GM21447 (cell line): ENCODE data around the gene DIP2B.

Experiments
- ATAC-seq: cut with Tn5 transposase; IDR thresholded peaks from one replicate; pipeline ENCODE4 v1.9.1; 2021; ENCODE audit not compliant: unreplicated experiment

The DIP2B gene

DNA sequence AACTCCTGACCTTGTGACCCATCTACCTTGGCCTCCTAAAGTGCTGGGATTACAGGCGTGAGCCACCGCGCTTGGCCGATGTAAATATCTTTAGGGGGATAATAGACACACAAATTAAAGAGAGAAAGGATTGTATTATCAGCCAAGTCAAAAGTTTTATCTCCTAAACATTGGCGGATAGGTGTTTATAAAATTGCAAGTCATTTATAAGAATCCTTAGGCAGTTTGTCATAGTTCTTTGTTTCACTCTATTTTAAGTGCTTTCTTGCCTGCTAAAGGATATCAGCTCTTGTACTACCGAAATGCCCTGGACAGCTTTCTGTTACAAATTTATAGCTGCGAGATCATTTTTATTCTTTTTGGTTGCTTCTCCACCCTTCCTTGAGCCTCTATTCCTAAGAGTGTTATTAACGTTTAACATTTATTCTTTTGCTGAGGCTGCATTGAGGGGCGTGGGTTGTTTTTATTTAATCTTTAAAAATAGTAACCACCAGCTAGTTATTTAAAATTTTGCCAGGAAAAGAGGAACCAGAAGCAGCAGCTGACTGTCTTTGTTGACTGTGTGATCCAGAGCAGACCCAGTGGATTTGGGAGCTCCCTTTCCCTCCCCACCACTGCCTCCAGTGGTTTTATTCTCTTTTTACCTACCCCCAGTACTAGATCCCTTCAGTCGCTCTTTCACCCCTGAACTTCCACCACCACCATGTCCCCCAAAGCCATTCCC is 106.4 kb downstream of the DIP2B start:
- ATAC-seq = no peak

DNA sequence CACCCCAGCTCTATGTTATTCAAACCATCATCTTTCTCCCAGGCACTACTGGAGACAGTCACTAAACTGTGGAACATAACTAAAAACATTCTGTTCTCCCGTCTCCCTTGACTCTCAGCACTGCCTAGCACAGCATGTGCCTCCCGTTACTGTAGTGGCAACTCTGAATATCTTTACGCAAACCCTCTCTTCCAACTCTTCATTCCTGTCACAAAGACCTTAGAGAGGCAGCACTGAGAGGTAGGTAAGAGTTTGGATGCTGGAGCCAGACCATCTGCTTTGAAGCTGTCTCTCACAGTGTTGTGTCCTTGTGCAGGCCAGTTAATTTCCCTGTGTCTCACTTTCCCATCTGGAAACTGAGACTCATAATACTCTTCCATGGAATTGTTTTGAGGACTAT is 108.1 kb downstream of the DIP2B start:
- no peak for ATAC-seq

DNA sequence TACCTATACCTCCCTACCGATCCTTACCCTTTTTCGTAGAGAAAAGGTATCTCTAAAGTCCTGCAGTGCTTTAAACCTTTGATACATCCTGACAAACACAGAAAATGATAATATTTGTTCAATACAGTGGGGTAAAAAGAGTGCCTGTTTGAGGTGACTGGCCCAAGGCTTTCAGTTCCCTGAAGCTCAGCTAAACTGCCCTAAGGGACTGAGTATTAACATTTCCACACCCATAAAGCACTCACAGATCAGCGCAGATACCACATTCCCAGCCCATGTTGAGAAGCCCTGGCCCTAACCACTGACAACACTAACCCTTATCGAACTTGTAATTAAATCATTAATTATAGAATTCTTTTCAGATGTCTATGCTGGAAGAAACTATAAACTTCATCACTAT is 108.7 kb downstream of the DIP2B start:
- no peak for ATAC-seq

DNA sequence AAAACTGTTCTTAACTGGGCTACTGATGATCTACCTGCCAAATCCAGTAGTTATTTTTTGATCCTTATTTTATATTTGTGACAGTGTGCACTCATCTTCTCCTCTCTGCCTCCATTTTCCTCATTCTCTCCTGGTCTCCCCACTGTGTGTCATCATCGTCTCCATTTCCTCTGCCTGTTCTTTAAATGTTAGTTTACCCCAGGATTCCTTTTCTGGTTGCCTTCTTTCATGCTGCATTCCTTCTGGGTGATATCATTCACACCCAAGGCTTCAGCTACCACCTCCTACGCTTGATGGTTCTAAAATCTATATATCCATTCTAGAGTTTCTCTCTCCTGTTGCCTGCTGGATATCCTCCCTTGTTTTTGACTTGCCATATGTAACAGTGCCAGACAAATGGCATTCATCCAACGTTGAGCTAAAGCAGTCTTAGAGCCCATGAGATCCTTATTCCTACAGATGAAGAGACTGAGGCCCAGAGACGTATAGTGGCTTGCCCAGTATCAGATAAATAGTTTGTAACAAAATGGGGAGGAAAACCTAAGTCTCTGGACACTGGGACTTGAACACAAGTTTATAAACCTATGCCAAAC is 109.5 kb downstream of the DIP2B start:
- no peak for ATAC-seq

DNA sequence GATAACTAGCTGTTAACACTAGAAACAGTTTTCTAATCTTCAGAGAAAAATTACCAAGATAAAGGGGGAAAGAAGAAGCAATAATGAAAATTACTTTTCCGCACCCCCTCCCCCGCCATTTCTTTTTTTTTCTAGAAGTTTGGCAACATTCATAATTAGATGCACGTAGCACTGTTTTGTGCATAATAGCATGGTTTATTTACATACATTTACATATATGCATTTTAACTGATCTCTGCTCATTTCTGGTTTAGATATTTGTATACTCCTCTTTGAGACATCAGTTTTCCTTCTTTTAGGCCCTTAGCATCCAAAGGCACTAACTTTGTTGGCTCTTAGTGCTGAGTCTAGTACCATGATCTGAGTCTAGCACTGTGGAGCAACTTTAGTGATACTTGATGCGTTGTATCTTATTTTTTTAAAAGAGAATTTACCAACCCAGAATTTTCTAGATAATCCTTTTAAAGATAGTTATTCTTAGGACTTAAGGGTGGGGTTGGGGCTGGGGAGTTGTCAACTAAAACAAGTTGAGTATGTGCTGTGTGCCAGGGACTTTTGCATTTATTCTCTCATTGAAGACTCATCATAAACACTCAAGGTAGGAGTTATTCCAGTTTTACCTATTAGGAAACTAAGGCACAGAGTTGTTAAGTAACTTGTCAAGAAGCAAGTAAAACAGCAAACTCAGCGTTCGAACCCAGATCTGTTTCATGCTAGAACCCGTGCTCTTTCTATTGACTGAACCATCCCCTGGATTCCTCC is 110.5 kb downstream of the DIP2B start:
- ATAC-seq = no peak

DNA sequence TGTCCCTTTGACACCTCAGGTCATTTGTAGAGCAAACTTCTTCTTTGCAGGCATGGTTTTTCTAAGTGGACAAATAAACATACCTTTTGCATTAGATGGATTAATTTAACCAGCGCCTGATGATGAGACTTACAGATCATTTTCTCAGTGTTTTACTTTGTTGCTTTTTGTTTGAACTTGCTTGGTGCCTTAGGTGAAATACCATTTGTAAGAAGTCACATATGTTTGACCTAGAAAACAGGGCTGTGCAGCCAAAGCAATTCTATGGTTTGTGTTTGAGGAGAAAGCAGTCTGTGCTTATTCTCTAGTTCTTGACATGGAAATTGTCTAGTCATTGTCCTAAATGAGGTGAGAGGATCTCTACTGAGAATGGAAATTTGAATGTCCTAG is 111.1 kb downstream of the DIP2B start:
- ATAC-seq = no peak

DNA sequence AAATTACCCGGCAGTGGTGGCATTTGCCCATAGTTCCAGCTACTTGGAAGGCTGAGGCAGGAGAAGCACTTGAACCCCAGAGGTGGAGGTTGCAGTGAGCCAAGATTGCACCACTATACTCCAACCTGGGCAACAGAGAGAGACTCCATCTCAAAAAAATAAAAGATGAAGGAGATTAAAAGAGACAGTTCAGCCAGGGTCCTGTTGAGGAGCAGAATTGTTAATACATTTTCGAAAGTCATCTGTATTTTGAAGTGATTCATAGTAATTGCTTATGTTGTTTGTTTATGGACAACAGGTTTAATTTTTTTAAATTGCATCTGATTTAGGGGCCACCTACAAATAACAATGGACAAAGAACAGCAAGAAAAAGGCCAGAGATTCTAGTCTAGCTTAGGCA is 112.9 kb downstream of the DIP2B start:
- no peak for ATAC-seq

DNA sequence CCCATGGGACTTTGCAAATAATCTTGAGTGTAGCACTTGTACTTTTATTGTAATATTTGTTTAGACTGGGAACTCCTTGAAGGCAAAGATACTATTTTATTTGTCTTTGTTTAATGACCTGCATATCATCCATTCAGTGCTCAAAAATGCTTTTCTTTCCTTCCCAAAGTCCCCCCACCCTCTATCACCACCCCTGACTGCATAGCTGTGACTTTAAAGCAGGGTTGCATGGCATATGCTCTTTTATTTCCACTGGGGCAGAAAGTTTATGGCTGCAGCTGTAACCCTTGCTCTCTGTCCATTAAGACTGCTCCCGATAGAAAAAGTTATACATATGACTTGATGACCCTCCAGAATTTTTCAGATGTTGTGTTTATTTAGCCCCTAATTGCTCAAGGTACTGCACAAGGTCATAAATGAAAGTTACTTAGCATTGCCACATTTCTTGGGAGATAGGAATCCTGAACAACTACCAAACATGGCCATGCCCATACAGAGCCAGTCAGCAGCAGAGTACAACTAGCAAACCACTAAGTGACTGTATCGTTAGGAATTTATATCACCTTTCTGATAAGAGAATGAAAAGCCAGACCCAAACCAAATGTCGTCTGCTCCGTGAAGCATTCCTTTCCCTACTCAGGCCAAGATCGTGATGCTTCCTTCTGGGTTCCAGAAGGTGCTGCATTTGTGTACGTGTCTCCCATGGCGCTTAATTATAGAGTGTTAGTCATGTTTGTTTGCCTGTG is 114.3 kb downstream of the DIP2B start:
- no peak for ATAC-seq

DNA sequence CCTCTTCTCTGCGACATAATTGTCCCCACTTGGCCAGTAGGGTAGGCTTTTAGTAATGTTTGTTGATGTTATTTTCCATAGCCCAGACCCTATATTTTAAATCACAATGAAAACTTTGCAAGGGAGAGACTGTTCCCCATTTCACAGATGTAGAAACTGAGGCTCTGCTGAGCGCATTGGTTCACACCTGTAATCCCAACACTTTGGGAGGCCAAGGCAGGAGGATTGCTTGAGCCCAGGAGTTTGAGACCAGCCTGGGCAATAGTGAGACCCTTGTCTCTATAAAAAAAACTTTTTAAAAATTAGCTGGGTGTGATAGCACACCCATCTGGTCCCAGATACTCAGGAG is 114.8 kb downstream of the DIP2B start:
- ATAC-seq = no peak

DNA sequence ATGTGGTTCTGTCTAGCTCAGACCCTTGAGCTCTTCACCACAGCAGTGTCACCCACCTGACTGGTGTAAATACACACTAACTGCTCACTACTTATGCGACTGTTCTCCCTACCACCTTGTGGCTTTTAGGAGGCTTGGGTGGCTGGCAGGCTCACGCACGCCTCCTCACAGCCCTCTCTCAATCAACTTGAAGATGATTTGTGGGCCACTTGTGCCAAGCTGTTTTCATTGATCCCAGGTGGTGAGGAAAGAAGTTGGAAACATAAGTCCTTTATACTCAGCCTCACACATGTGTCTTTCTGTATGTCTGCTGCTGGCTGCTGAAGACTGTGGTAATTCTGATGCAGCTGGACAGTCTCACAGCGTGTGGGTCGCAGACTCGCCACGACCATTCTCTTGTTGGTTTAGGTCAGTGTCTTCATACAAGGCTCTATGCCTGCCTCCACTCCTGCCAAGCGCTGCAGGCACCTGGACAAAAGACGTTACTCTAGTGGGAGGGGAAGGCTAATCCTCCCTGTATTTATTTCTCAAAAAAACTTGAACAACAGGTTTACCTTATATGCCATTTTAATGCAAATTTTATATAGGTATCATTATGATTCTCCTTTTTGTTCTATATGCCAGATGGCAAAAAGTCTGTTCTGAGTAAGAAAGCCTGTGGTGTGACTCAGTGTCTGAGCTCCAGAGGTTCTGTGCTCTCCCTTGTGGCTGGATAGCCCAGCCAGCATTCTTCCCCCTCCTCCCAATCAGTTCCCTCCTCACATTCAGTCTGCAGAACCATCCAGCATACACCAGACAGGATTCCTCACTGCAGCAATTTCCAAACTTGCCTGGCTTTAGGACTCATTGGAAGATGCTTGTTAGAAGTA is 115.6 kb downstream of the DIP2B start:
- no peak for ATAC-seq

DNA sequence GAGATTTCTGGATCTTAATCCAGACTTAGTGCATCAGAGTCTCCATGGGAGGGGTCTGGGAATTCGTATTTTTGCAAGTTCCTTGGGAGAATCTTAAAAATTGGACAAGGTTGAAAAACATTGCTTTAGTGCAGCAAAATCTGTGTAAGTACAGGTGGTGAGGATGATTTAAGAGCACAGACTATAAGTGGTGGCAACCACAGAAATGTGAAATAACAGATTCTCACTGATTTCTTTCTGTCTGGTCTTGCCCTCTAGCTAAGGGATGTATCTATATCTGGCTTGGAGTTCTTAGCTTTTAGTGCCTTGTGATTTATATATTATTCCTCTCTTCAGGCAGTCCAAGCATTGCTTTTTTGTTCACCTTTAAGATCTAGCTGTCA is 116.2 kb downstream of the DIP2B start:
- ATAC-seq = no peak

DNA sequence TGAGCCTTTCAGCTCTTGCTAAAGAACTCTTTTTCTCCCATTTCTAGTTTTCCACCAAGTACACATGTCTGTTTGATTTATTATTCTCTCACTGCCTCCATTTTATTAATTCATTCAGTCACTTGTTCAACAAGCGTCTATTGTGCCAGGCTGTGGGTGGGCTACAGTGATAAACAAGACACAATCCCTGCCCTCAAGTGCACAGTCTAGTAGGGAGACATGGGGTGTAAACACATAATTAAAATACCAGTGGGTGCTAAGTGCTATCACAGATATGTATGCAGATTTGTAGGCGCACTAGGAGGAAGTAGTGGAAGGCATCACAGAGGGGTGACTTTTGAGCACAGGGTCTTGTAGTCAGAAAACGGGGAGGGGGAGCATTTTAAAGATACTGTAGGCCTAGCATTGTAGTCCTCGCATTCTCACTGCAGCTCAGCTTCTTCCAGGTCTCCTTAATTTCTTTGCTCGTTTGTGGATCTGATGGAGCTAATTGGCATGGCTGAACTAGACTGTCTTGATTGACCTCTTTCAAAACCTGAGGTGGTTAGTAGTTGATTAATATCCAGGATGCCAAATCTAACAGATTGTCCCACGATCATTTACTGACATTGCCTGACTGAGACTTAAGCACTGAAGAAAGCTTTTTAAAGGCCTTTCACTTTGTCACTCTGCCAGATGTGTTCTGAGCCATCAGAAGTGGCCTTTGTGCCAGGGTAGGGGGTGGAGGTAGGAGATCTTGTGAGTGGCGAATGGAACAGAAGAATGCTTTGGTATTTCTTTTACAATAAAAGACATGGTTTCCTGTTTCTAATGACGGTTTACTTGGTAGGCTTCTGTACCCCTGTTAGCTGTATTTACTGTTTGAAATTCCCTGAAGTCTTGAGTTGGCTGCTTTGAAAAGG is 116.9 kb downstream of the DIP2B start:
- no peak for ATAC-seq

DNA sequence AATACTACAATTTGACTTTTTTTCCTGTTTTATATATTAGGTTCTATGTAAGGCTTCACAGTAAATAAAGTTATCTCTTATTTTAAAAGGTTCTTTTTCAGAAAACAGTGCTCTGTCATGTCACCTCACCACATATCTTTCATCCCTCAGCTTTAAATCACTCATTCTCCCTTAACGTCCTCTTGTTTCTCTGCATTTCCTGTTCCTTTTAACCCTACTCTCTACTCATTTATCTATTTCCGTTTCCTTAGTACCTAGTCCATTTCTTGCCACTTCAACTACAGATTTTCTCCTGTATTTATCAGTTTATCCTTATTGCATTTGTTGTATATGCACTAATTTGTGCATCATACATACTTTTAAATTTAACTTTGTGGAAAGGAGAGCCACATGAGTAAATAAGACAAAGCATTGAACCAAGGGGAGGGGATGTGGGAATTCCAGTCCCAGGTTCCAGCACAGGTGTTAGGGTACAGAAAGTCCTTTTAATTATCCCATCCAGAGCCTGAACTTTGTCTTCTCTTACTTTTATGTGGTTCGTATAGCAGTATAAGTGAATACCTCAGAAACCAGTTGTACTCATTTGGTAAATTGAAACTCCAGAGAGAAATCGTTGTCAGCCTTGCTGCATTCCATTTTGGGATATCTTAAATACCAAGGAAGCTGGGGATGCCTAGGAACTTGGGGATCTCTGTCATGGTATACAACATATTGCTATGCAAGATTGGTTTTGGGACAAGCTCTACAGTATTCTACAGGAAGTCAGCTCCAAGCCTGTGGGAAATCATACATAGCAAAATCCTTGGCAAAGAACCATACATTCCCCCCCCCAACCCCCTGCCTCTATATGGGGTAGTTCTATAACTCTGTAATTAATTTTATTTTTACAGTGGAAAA is 120.5 kb downstream of the DIP2B start:
- ATAC-seq = no peak

DNA sequence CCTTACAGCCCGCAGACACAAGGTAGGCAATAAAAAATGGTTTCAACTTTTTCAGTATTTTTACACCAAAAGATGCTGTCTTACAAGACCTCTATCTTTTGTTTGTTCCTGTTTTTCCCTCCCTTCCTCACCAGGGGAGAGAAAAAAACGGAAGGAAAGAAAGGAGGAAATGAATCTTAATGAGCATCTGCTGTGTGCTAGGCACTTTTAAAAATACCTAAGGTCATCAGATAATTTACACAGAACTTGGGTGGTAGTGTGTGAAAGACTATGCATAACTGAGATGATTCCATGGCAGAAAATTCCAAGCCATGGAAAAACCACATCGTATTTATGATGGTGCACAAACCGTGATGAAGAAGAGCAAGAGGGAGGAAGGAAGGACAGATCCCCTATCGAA is 121.2 kb downstream of the DIP2B start:
- ATAC-seq = no peak

DNA sequence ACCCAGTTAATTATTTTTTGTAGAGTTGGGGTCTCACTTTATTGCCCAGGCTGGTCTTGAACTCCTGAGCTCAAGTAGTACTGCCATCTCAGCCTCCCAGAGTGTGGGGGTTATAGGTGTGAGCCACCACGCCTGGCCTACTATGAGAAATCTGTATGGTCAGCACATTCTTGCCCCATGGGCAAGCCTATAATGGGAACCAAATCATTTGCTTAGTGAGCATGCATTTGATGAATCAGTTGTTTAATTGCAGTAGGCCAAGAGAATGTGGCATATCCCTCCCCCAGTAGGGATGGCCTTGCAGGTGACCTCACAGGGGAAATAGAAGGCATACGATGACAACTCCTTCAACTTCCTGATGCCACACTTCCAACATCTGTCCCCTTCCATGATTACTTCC is 122.7 kb downstream of the DIP2B start:
- no peak for ATAC-seq

DNA sequence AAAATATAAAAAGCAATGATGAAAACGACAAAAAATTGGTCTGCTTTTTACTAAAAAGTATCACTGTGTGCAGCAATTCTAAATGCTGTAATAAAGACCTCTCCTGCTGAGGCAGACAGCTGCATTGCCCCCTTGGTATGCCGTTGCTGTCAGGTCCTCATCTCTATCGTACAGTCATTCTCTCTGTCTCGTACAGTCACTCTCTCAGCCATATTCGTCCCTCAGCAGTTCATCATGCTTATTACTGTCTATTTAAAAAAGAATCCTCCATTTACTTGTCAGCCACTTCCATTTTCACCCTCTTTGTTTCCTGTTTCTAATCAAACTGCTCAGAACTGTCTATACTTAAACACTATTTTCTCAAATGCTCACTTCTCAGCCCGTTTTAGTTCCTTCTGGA is 123.6 kb downstream of the DIP2B start:
- ATAC-seq = no peak

DNA sequence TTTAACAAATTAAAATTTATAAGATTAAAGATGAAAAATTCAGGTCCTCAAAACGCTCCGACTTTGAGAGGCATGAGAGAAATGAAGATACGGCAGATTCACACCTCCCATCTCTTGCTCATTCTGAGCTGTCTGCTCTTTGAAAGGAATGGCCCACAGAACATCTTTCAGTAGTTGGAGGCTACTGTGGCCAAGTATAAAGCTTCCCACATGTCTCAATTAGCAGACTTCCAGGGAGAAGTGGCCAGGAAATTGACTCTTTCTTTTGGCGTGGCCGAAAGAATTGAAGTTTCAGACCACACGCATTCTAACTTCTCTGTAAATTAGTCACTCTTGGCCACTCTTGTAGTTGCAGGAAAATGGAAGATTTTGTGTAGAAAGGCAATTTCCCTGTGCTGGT is 129.2 kb downstream of the DIP2B start:
- ATAC-seq = no peak

DNA sequence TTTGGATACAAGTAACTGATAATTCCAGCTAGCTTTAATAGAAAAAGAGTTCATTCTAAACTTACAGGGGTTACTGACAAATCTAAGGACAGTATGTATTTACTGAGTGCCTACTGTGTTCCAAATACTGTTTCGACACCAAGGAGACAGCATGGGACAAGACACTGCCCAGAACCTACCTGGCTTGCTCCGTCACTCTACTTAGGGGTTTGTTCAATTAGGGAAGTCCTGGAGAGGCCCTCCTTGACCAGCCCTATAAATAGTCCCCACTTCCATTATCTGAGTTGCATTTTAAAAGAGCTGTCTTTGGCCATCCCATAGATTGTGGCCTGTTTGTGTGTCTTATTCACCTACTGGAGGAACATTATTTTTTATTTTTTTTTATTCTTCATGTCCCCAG is 129.6 kb downstream of the DIP2B start:
- no peak for ATAC-seq

DNA sequence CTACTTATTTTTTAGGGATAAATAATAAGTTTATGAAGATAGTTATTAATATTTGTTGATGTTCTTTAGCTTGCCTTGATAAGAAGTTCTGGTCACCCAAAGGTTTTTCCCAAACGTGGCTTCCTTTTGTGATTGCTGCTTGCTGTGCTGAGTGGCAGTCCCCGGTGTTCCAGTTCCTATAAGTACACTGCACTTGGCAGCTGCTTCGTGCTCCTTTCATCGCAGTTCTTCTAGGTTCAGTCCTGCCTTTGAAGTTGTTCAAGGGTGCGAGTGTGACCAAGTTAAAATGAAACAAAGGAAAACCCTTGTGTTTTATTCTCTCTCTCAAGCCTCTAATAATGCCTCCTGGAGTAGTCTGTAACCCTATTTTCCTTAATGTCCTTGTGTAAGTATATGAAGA is 130.6 kb downstream of the DIP2B start:
- ATAC-seq = no peak
